Ovary (tissue), 9 donors: ENCODE results near the gene UNC5A. TPM values are rescaled to one million over a fixed set of nuclear protein-coding genes. Genes with fewer than 3 reads are reported as not detected.

Source experiments
- DNase-seq, 5 donors: peaks; one replicate each; pipeline ENCODE4 v3.0.0-alpha.2; 2019 to 2020
- H3K27ac ChIP-seq, 2 donors: fragments of 200-600 bp; one replicate each; pipeline versions ENCODE4 v1.5.1 to v1.8.0; 2019 to 2022
- H3K27me3 ChIP-seq: fragments of 200-600 bp; one replicate; pipeline ENCODE4 v1.8.0; 2022
- H3K36me3 ChIP-seq: fragments of 200-600 bp; sonication (generic); one replicate; pipeline ENCODE4 v1.5.1; 2019
- H3K4me1 ChIP-seq: one replicate; pipeline ENCODE4 v1.8.1; 2013; ENCODE audit warnings: mild to moderate bottlenecking, moderate library complexity; ENCODE audit not compliant: insufficient read depth
- H3K4me3 ChIP-seq: fragments of 200-600 bp; sonication (generic); one replicate; pipeline ENCODE4 v1.5.1; 2017
- H3K9me3 ChIP-seq, 2 donors: fragments of 200-600 bp in 1 of 2; sonication (generic) in 1 of 2; one replicate each; pipeline versions ENCODE4 v1.5.1 to v1.8.1; 2013 to 2019; ENCODE audit warnings: mild to moderate bottlenecking in 1 of 2, moderate library complexity in 1 of 2
- CTCF ChIP-seq, 3 donors: fragments of 450-650 bp in 2 of 3; fragments of 200-600 bp in 1 of 3; IDR thresholded peaks; one replicate each; pipeline versions ENCODE4 v1.5.1 to v1.8.0; 2016 to 2022; ENCODE audit warnings: antibody characterized with exemption in 3 of 3, mild to moderate bottlenecking in 1 of 3
- EP300 ChIP-seq: sonication (generic); formaldehyde crosslinking; IDR thresholded peaks from one replicate; pipeline ENCODE4 v1.6.1; 2017; ENCODE audit warnings: antibody characterized with exemption
- POLR2A ChIP-seq: fragments of 450-650 bp; IDR thresholded peaks from one replicate; pipeline ENCODE4 v1.6.1; 2017; ENCODE audit warnings: antibody characterized with exemption, mild to moderate bottlenecking, moderate library complexity
- WGBS, 3 donors: extraction: QIAGEN DNeasy Blood & Tissue Kit in 1 of 3; methylation state at CpG; one replicate each; pipeline versions ENCODE4 v1.1.5 to v1.1.7; 2013 to 2017; 5-methylcytosine and 5-hydroxymethylcytosine counted together
- intact Hi-C, 4 donors: fragments of 100-400 bp; cut with DNase I; formaldehyde crosslinking; loops; one replicate each; pipeline versions ENCODE4 v1.11.0 to v1.15.1; 2022 to 2023
- polyA plus RNA-seq, 2 donors: library from polyadenylated mRNA; stranded (reverse); fragments of 200-250 nt in 1 of 2; fragments of 350-450 nt in 1 of 2; fragmentation: Illumina TruSeq in 1 of 2; extraction: RNeasy Lipid Tissue Mini Kit (QIAGEN cat#74804) in 1 of 2; gene quantifications; one replicate each; pipeline ENCODE4 v1.2.3, GENCODE V29; 2013 to 2014
- total RNA-seq, 7 donors: library from RNA; depleted of rRNA in 2 of 7; stranded (reverse); fragments of >200 nt in 2 of 7; fragmentation: NEBNext Ultra II Directional in 3 of 7; extraction: Animal tissue kit (Norgen Biotek cat#: 25700) in 3 of 7; gene quantifications; one replicate each; pipeline versions ENCODE4 v1.1.0 to v1.2.4, GENCODE V29; 2016 to 2023
- donor health status: DM: no; HTN: no; CAD: no; lungs with moderate emphysema.
- donor health status: DM: no; HTN: no; CAD: no.
- donor health status: Bipolar disorder and iron deficiency.
- donor health status: DM: yes; HTN: yes; CAD: no.
- donor health status: DM: no; HTN: no; CAD: no.
- donor health status: DM: yes; HTN: yes; CAD: no.

UNC5A gene
- total and polyA plus RNA-seq, 9 donors = 0.08 to 0.82 (median 0.26) TPM; not detected in 1

DNA sequence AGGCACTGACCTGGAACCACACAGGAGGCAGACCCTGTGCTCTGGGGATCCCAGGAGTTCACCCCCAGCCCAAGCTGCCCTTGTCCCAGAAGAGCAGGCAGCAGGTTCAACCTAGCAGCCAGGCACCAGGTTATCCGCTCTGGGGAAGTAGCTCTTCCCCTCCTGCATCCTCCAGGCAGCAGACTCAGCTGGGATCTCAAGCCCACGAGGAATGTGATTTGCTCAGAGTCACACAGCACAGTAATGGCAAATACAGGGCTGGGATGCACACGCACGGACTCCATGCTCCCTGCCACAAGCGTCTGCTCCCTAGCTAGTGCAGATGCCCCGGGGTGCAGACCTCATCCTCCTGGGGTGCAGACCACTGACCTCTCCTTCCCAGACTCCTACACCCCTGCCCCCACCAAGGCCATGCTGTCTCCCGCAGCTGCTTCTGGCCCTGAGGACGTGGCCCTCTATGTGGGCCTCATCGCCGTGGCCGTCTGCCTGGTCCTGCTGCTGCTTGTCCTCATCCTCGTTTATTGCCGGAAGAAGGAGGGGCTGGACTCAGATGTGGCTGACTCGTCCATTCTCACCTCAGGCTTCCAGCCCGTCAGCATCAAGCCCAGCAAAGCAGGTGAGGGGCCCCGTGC is 63.3 kb downstream of the UNC5A start:
- no peak overlapping the region for H3K4me3 ChIP-seq
- H3K27ac ChIP-seq = no peak overlapping the region
- no peak for DNase-seq
- TF ChIP-seq POLR2A = no peak
- TF ChIP-seq CTCF (IDR thresholded peaks at IDR 0.05) = no peak
- no peak for TF ChIP-seq EP300
- intact Hi-C loops = no loop called here
- H3K4me1 ChIP-seq = no peaks in the 10 kb centered on the region
- no peaks in the 10 kb centered on the region for H3K9me3 ChIP-seq
- no peaks in the 10 kb centered on the region for H3K27me3 ChIP-seq
- H3K36me3 ChIP-seq = no peaks in the 10 kb centered on the region
- 36 to 50% (median 37%) methylated on average over 16 of the region's 16 CpGs for WGBS, 3 donors

DNA sequence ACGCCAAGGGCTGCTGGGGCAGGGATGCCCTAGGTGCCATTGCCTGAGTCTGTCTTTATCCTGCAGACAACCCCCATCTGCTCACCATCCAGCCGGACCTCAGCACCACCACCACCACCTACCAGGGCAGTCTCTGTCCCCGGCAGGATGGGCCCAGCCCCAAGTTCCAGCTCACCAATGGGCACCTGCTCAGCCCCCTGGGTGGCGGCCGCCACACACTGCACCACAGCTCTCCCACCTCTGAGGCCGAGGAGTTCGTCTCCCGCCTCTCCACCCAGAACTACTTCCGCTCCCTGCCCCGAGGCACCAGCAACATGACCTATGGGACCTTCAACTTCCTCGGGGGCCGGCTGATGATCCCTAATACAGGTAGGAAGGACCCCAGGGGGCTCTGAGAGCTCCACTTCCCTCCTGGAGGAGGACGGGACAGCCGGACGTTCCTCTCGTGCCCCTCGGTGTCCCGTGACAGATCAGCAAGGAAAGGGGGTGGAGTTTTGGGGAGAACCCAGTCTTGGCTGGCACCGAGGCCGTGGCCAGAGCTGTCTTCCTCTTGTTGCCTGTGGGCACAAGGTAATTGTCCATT is 63.9 kb downstream of the UNC5A start:
- Histone ChIP-seq H3K27me3 (no peaks in the 10 kb centered on the region), H3K4me3 (no peak overlapping the region), H3K27ac (no peak overlapping the region), H3K36me3 (no peaks in the 10 kb centered on the region), H3K4me1 (no peaks in the 10 kb centered on the region), H3K9me3 (no peaks in the 10 kb centered on the region)
- TF ChIP-seq CTCF (IDR thresholded peaks at IDR 0.05) (no peak), POLR2A (no peak), EP300 (no peak)
- DNase-seq = no peak
- intact Hi-C loops = no loop called here
- WGBS, 3 donors = 76 to 81% (median 79%) methylated on average over 20 of the region's 20 CpGs

- no peak overlapping the region for H3K4me3 ChIP-seq
- no peak for DNase-seq
- no peak overlapping the region for H3K27ac ChIP-seq
- H3K9me3 ChIP-seq = no peaks in the 10 kb centered on the region
- no peaks in the 10 kb centered on the region for H3K36me3 ChIP-seq
- WGBS, 3 donors = 6 to 14% (median 9%) methylated on average over 17 of the region's 17 CpGs
- TF ChIP-seq CTCF (IDR thresholded peaks at IDR 0.05) = no peak
- TF ChIP-seq POLR2A = no peak
- TF ChIP-seq EP300 = no peak
- H3K27me3 ChIP-seq = no peaks in the 10 kb centered on the region
- no peaks in the 10 kb centered on the region for H3K4me1 ChIP-seq
- intact Hi-C loops = no loop called here
Observed at GRCh38 chr5:176875014-176875550, 64.7 kb downstream of the UNC5A start.

GRCh38 chr5:176875783-176876505 is 65.6 kb downstream of the UNC5A start:
- 27 to 33% (median 30%) methylated on average over 24 to 27 of the region's 27 CpGs for WGBS, 3 donors
- no peak overlapping the region for H3K27ac ChIP-seq
- H3K4me1 ChIP-seq = no peaks in the 10 kb centered on the region
- no peak for TF ChIP-seq POLR2A
- TF ChIP-seq EP300 = no peak
- no peak for TF ChIP-seq CTCF (IDR thresholded peaks at IDR 0.05)
- no peak overlapping the region for H3K4me3 ChIP-seq
- intact Hi-C loops = no loop called here
- no peaks in the 10 kb centered on the region for H3K9me3 ChIP-seq
- no peaks in the 10 kb centered on the region for H3K36me3 ChIP-seq
- no peaks in the 10 kb centered on the region for H3K27me3 ChIP-seq
- DNase-seq = no peak
